ENCODE measurements around the gene RELN. TPM values are rescaled to one million over a fixed set of nuclear protein-coding genes. Genes with fewer than 3 reads are reported as not detected.
"Not testable (repeated sequence)": the region's sequence is repeated elsewhere in the genome, so short reads cannot be mapped to it uniquely, and the experiment has no call there.

RELN gene
- total and polyA plus RNA-seq, 11 donors, result 0.16 to 3.5 (median 1.3) TPM

GRCh38 chr7:103914147-103914899, 75.1 kb downstream of the RELN start:
- H3K4me3 ChIP-seq, result no peak overlapping the region
- no peaks in the 10 kb centered on the region for H3K4me1 ChIP-seq
- 72 to 81% (median 78%) methylated on average over 6 of the region's 6 CpGs for WGBS, 4 donors
- ATAC-seq, result no peak
- H3K27me3 ChIP-seq, result no peaks in the 10 kb centered on the region
- no peak for TF ChIP-seq CTCF (IDR thresholded peaks at IDR 0.05)
- no peak overlapping the region for H3K27ac ChIP-seq
- DNase-seq, result no peak
- H3K9me3 ChIP-seq, result no peaks in the 10 kb centered on the region
- intact Hi-C loops (cut with DNase I), result no loop called here
- no peaks in the 10 kb centered on the region for H3K36me3 ChIP-seq

GRCh38 chr7:103912891-103913605, 76.4 kb downstream of the RELN start:
- DNase-seq (no peak), ATAC-seq (no peak)
- no peak for TF ChIP-seq POLR2A (IDR thresholded peaks at IDR 0.05)
- TF ChIP-seq CTCF (IDR thresholded peaks at IDR 0.05), result no peak
- Histone ChIP-seq H3K9me3 (no peaks in the 10 kb centered on the region), H3K27ac (no peak overlapping the region), H3K36me3 (no peaks in the 10 kb centered on the region), H3K4me3 (no peak overlapping the region), H3K27me3 (no peaks in the 10 kb centered on the region), H3K4me1 (no peaks in the 10 kb centered on the region)
- intact Hi-C loops (cut with DNase I), result no loop called here
- 41 to 46% (median 43%) methylated on average over 1 of the region's 1 CpG for WGBS, 4 donors

GRCh38 chr7:103911015-103911414, 78.4 kb downstream of the RELN start:
- ATAC-seq; DNase-seq; H3K4me3 ChIP-seq; H3K27ac ChIP-seq; H3K36me3 ChIP-seq; intact Hi-C loops (cut with DNase I); H3K27me3 ChIP-seq; H3K9me3 ChIP-seq; H3K4me1 ChIP-seq: not testable (repeated sequence)
- WGBS, 4 donors, result 85 to 100% (median 100%) methylated on average over 1 of the region's 1 CpG

- Histone ChIP-seq H3K4me1 (no peaks in the 10 kb centered on the region), H3K4me3 (no peak overlapping the region), H3K27ac (no peak overlapping the region), H3K36me3 (no peaks in the 10 kb centered on the region), H3K9me3 (no peaks in the 10 kb centered on the region), H3K27me3 (peaks cover 0 to 2% (median 0%) of the 10 kb centered on the region in 9 donors)
- ATAC-seq, result no peak
- intact Hi-C loops (cut with DNase I), result no loop called here
- no peak for DNase-seq
- WGBS, 4 donors, result 59 to 66% (median 63%) methylated on average over 2 of the region's 2 CpGs
- TF ChIP-seq CTCF (IDR thresholded peaks at IDR 0.05) (no peak), POLR2A (IDR thresholded peaks at IDR 0.05) (no peak)
Measured at GRCh38 chr7:103905997-103906396, 83.5 kb downstream of the RELN start.

Data from heart left ventricle (tissue), 16 donors.